H1 (cell line): ENCODE data around the gene MPV17L2. TPM values are rescaled to one million over a fixed set of nuclear protein-coding genes. Genes with fewer than 3 reads are reported as not detected.

Source experiments
- CTCF ChIA-PET: fragments of 300-600 bp; sonication (Branson Sonifier 250); formaldehyde crosslinking; loops from one replicate; lab custom pipeline; 2021; ENCODE audit not compliant: partially characterized antibody; lab: Charles Lee
- POLR2A ChIA-PET: fragments of 300-600 bp; sonication (Branson Sonifier 250); formaldehyde crosslinking; loops from one replicate; lab custom pipeline; 2021; ENCODE audit warnings: inconsistent platforms; ENCODE audit not compliant: partially characterized antibody; lab: Charles Lee
- DNase-seq, 2 experiments: peaks; one replicate each; pipeline versions ENCODE4 v3.0.0 to v3.0.0-alpha.2; 2010 to 2022; ENCODE audit warnings: low spot score in 2 of 2, low read depth in 1 of 2, mixed read lengths in 1 of 2
- FAIRE-seq: peaks from 2 replicates; lab custom pipeline; 2011; peaks lifted over from hg19 to GRCh38; lab: Jason Lieb, UNC
- H2AFZ ChIP-seq: 2 replicates; pipeline ENCODE4 v1.8.1; 2012; ENCODE audit warnings: low read length, inconsistent platforms
- H2AK5ac ChIP-seq: 2 replicates; pipeline ENCODE4 v1.6.1; 2013; ENCODE audit warnings: low read depth, low read length
- H2BK120ac ChIP-seq: replicated peaks from 2 replicates; pipeline ENCODE3; 2013; ENCODE audit warnings: low read depth, low read length, inconsistent platforms
- H2BK12ac ChIP-seq: 2 replicates; pipeline ENCODE4 v1.6.1; 2013; ENCODE audit warnings: low read depth, low read length
- H2BK15ac ChIP-seq: 2 replicates; pipeline ENCODE4 v1.6.1; 2013; ENCODE audit warnings: low read length
- H2BK20ac ChIP-seq: 2 replicates; pipeline ENCODE4 v1.6.1; 2013; ENCODE audit warnings: low read length
- H2BK5ac ChIP-seq: 2 replicates; pipeline ENCODE4 v1.6.1; 2013; ENCODE audit warnings: low read depth, low read length
- H3K14ac ChIP-seq: 2 replicates; pipeline ENCODE4 v1.6.1; 2013; ENCODE audit warnings: inconsistent platforms; ENCODE audit not compliant: insufficient read length
- H3K18ac ChIP-seq: 2 replicates; pipeline ENCODE4 v1.6.1; 2013; ENCODE audit warnings: low read length; ENCODE audit errors: extremely low read depth
- H3K23ac ChIP-seq: 2 replicates; pipeline ENCODE4 v1.6.1; 2013; ENCODE audit warnings: inconsistent platforms; ENCODE audit not compliant: insufficient read length
- H3K23me2 ChIP-seq: 2 replicates; pipeline ENCODE4 v1.6.1; 2013; ENCODE audit warnings: low read depth, low read length
- H3K27ac ChIP-seq: 2 replicates; pipeline ENCODE4 v1.6.1; 2011; ENCODE audit warnings: low read depth, low read length, inconsistent platforms
- H3K27me3 ChIP-seq, 4 experiments: replicated peaks in 1 of 4; 1 replicate in 1 of 4; 2 replicates in 3 of 4; pipeline versions ENCODE4 v1.6.1 to v1.8.1; 2011 to 2013; ENCODE audit warnings: low read length in 3 of 4, mild to moderate bottlenecking in 3 of 4, inconsistent platforms in 2 of 4, mixed read lengths in 2 of 4, moderate library complexity in 1 of 4; ENCODE audit not compliant: control insufficient read depth in 3 of 4, insufficient read depth in 3 of 4; ENCODE audit errors: extremely low read depth in 1 of 4
- H3K36me3 ChIP-seq, 4 experiments: 2 replicates each; pipeline versions ENCODE4 v1.6.1 to v1.8.1; 2011 to 2013; ENCODE audit warnings: mild to moderate bottlenecking in 4 of 4, low read length in 3 of 4, moderate library complexity in 2 of 4, control low read depth in 1 of 4, inconsistent platforms in 1 of 4; ENCODE audit not compliant: insufficient read depth in 4 of 4, control insufficient read depth in 2 of 4
- H3K4ac ChIP-seq: replicated peaks from 2 replicates; pipeline ENCODE3; 2013; ENCODE audit warnings: low read length, low read depth, mixed read lengths, inconsistent platforms; ENCODE audit not compliant: insufficient read length
- H3K4me1 ChIP-seq, 4 experiments: replicated peaks in 1 of 4; 1 replicate in 1 of 4; 2 replicates in 3 of 4; pipeline versions ENCODE4 v1.6.1 to v1.8.1; 2011 to 2013; ENCODE audit warnings: low read length in 3 of 4, inconsistent platforms in 2 of 4, mixed read lengths in 1 of 4; ENCODE audit not compliant: insufficient read depth in 4 of 4, control insufficient read depth in 3 of 4
- H3K4me2 ChIP-seq, 2 experiments: 2 replicates each; pipeline versions ENCODE4 v1.6.1 to v1.8.1; 2011 to 2013; ENCODE audit warnings: low read depth in 2 of 2, low read length in 2 of 2, control low read depth in 1 of 2, inconsistent platforms in 1 of 2, mild to moderate bottlenecking in 1 of 2; ENCODE audit not compliant: insufficient read depth in 1 of 2
- H3K4me3 ChIP-seq, 4 experiments: fragments of 200-600, 300-600 bp in 1 of 4; sonication (generic), shearing (Covaris generic), sonication (Bioruptor Twin) in 1 of 4; 2 replicates each; pipeline versions ENCODE4 v1.5.1 to v1.8.1; 2011 to 2016; ENCODE audit warnings: low read length in 4 of 4, low read depth in 3 of 4, control low read depth in 2 of 4, inconsistent platforms in 2 of 4, mild to moderate bottlenecking in 2 of 4, mixed read lengths in 1 of 4, moderate library complexity in 1 of 4; ENCODE audit not compliant: insufficient read depth in 2 of 4; ENCODE audit errors: extremely low read depth in 1 of 4
- H3K56ac ChIP-seq: replicated peaks from 2 replicates; pipeline ENCODE3; 2013; ENCODE audit warnings: low read depth, mild to moderate bottlenecking, mixed read lengths, low read length, inconsistent platforms; ENCODE audit not compliant: insufficient read length
- H3K79me1 ChIP-seq: 2 replicates; pipeline ENCODE4 v1.6.1; 2013; ENCODE audit warnings: low read depth, low read length, control low read depth
- H3K79me2 ChIP-seq, 2 experiments: 2 replicates each; pipeline versions ENCODE4 v1.6.1 to v1.8.1; 2012 to 2013; ENCODE audit warnings: low read length in 2 of 2, mild to moderate bottlenecking in 2 of 2, inconsistent platforms in 1 of 2; ENCODE audit not compliant: insufficient read depth in 2 of 2, control insufficient read depth in 1 of 2
- H3K9ac ChIP-seq, 4 experiments: replicated peaks in 1 of 4; 1 replicate in 1 of 4; 2 replicates in 3 of 4; pipeline versions ENCODE4 v1.6.1 to v1.8.1; 2011 to 2013; ENCODE audit warnings: low read depth in 3 of 4, low read length in 3 of 4, control low read depth in 2 of 4, mild to moderate bottlenecking in 2 of 4, moderate library complexity in 2 of 4, inconsistent platforms in 1 of 4; ENCODE audit errors: extremely low read depth in 1 of 4
- H3K9me3 ChIP-seq, 2 experiments: 2 replicates each; pipeline versions ENCODE4 v1.6.1 to v1.8.1; 2012 to 2013; ENCODE audit warnings: mild to moderate bottlenecking in 2 of 2, moderate library complexity in 2 of 2, control low read depth in 1 of 2, inconsistent platforms in 1 of 2, low read depth in 1 of 2, low read length in 1 of 2, mixed read lengths in 1 of 2; ENCODE audit not compliant: insufficient read depth in 2 of 2
- H4K20me1 ChIP-seq, 2 experiments: replicated peaks in 1 of 2; 2 replicates each; pipeline versions ENCODE3 to v1.8.1; 2011 to 2013; ENCODE audit warnings: inconsistent platforms in 2 of 2, low read length in 2 of 2, mild to moderate bottlenecking in 1 of 2; ENCODE audit not compliant: insufficient read depth in 2 of 2, control insufficient read depth in 1 of 2
- H4K5ac ChIP-seq: 2 replicates; pipeline ENCODE4 v1.6.1; 2013; ENCODE audit warnings: low read length, low read depth, mixed read lengths, inconsistent platforms; ENCODE audit not compliant: insufficient read length
- H4K8ac ChIP-seq: 2 replicates; pipeline ENCODE4 v1.8.0; 2013; ENCODE audit warnings: mild to moderate bottlenecking, moderate library complexity, low read length, inconsistent platforms; ENCODE audit not compliant: insufficient read depth; ENCODE audit errors: extremely low read depth
- H4K91ac ChIP-seq: replicated peaks from 2 replicates; pipeline ENCODE3; 2013; ENCODE audit warnings: low read length, mixed read lengths, inconsistent platforms; ENCODE audit not compliant: insufficient read length
- ASH2L ChIP-seq: fragments of 200-600, 300-600 bp; sonication (generic); IDR thresholded peaks from one replicate; pipeline ENCODE4 v1.7.1; 2017; ENCODE audit warnings: low read length
- E2F6 ChIP-seq: IDR thresholded peaks from 2 replicates; pipeline ENCODE4 v1.6.1; 2012; ENCODE audit warnings: inconsistent platforms
- EP300 ChIP-seq, 2 experiments: IDR thresholded peaks; 1 replicate in 1 of 2; 2 replicates in 1 of 2; pipeline ENCODE4 v1.6.1; 2011 to 2012; ENCODE audit warnings: low read depth in 2 of 2, low read length in 2 of 2, mild to moderate bottlenecking in 2 of 2, borderline replicate concordance in 1 of 2, inconsistent platforms in 1 of 2, moderate library complexity in 1 of 2
- HDAC6 ChIP-seq: IDR thresholded peaks from one replicate; pipeline ENCODE4 v1.7.1; 2012; ENCODE audit warnings: low read depth, mild to moderate bottlenecking, inconsistent platforms, low read length, moderate library complexity
- JUND ChIP-seq: IDR thresholded peaks from 2 replicates; pipeline ENCODE4 v1.6.1; 2011; ENCODE audit warnings: mild to moderate bottlenecking, improper control_type of control experiment, low read length
- KDM4A ChIP-seq: IDR thresholded peaks from one replicate; pipeline ENCODE4 v1.7.1; 2012; ENCODE audit warnings: low read depth, mild to moderate bottlenecking, moderate library complexity, low read length, inconsistent platforms; ENCODE audit not compliant: severe bottlenecking
- POLR2A ChIP-seq, 2 experiments: IDR thresholded peaks; 1 replicate in 1 of 2; 2 replicates in 1 of 2; pipeline ENCODE4 v1.6.1; 2011; ENCODE audit warnings: low read depth in 2 of 2, low read length in 2 of 2, mild to moderate bottlenecking in 2 of 2; ENCODE audit errors: control extremely low read depth in 1 of 2
- RFX5 ChIP-seq: IDR thresholded peaks from 2 replicates; pipeline ENCODE4 v1.6.1; 2011; ENCODE audit warnings: low read depth, low read length, improper control_type of control experiment, borderline replicate concordance
- RXRA ChIP-seq: IDR thresholded peaks from 2 replicates; pipeline ENCODE4 v1.6.1; 2011; ENCODE audit warnings: low read depth, mild to moderate bottlenecking, low read length, moderate library complexity; ENCODE audit not compliant: insufficient read depth
- SIX5 ChIP-seq: IDR thresholded peaks from 2 replicates; pipeline ENCODE4 v1.6.1; 2011; ENCODE audit warnings: mild to moderate bottlenecking, low read depth, low read length
- SRF ChIP-seq: IDR thresholded peaks from 2 replicates; pipeline ENCODE4 v1.6.1; 2011; ENCODE audit warnings: mild to moderate bottlenecking, low read depth, low read length, moderate library complexity
- TAF7 ChIP-seq: optimal IDR thresholded peaks from 2 replicates; pipeline ENCODE3; 2011; ENCODE audit warnings: low read depth, mild to moderate bottlenecking, inconsistent platforms, low read length, moderate library complexity, borderline replicate concordance
- WGBS, 2 experiments: shearing (Covaris generic) in 1 of 2; methylation state at CpG; one replicate each; pipeline versions ENCODE4 v1.1.6 to v1.1.7; 2013 to 2015; ENCODE audit warnings: low lambda C conversion rate in 2 of 2, mixed read lengths in 2 of 2, inconsistent platforms in 1 of 2, low coverage in 1 of 2, missing lambda C conversion rate in 1 of 2; ENCODE audit not compliant: insufficient replicate concordance in 2 of 2, insufficient coverage in 1 of 2, insufficient read length in 1 of 2; ENCODE audit errors: extremely low coverage in 1 of 2, missing lambda C conversion rate in 1 of 2; 5-methylcytosine and 5-hydroxymethylcytosine counted together
- polyA plus RNA-seq, 7 experiments: library from polyadenylated mRNA; depleted of rRNA in 3 of 7; stranded (reverse) in 5 of 7; unstranded in 2 of 7; fragments of >200 nt in 5 of 7; fragments of 200-250 nt in 2 of 7; gene quantifications; 1 replicate in 5 of 7; 2 replicates in 1 of 7; 4 replicates in 1 of 7; pipeline versions ENCODE4 v1.2.1 to v1.2.3, GENCODE V29; 2011 to 2013; ENCODE audit warnings: missing spikeins in 2 of 7, mixed read lengths in 2 of 7
- total RNA-seq: library from RNA; stranded (reverse); fragmentation: NEBNext Ultra II Directional; extraction: Animal tissue kit (Norgen Biotek cat#: 25700); gene quantifications from 2 replicates; pipeline ENCODE4 v1.2.1, GENCODE V29; 2021

The MPV17L2 gene
- total and polyA plus RNA-seq, 2 of the 8 experiments (the other 6 are each of a cell fraction or from before 2014, with no cell fraction given), result 24.2 to 82.6 TPM

DNA sequence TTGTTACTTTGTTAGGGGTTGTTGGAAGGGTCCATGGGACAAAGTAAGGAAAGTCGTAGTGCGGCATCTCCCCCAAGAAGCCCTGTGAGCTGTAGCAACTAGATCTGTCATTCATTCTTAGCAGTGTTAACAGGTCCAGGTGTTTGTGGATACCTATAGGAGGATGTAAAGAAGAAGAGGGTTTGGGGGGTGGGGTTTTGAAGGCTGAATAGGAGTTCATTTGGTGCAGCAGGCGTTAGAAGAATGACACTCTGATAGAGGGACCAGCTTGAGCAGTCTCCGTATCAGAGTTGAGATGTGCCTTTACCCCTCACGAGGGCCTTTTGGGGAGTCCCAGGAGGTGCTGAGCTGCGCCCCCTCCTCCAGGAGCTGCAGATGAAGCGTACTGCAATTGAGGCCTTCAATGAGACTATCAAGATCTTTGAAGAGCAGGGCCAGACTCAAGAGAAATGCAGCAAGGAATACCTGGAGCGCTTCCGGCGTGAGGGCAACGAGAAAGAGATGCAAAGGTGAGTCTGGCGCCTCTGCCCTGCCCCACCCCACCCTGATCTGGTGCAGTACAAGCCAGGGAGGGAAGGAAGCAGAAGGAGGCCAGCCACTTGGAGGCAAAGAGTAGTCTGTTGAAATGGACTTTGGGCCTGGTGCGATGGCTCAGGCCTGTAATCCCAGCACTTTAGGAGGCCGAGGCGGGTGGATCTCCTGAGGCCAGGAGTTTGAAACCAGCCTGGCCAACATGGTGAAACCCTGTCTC lies 27.0 kb upstream of the MPV17L2 start:
- no peaks in the 10 kb centered on the region for H3K27me3 ChIP-seq
- H3K4ac ChIP-seq, result no peak overlapping the region
- 96% methylated on average over 14 of the region's 15 CpGs; no CpG with 5 or more reads in 1 of the 2 experiments for WGBS, 2 experiments
- H3K36me3 ChIP-seq, result peaks cover 9 to 38% (median 24%) of the 10 kb centered on the region in 4 experiments; a peak in 7 of 8 replicates
- no peak overlapping the region for H3K9ac ChIP-seq
- no peaks in the 10 kb centered on the region for H3K79me1 ChIP-seq
- H4K20me1 ChIP-seq, result peaks cover 0 to 7% of the 10 kb centered on the region in 2 experiments
- no peak overlapping the region for H3K18ac ChIP-seq
- H2BK15ac ChIP-seq, result no peak overlapping the region
- H4K8ac ChIP-seq, result no peak overlapping the region; the same call in 1 of the 2 replicates
- H4K5ac ChIP-seq, result no peak overlapping the region
- ChIA-PET POLR2A (interaction anchor here (0.6 to 1.4 kb wide), 2 partner anchors 11 to 26 kb away, joined by 3 to 4 read pairs; no protein-coding TSS in a partner anchor), CTCF (interaction anchor here (1.0 to 2.6 kb wide), 7 partner anchors 11 to 107 kb away, joined by 3 to 15 read pairs (median 5); no protein-coding TSS in a partner anchor)
- no peaks in the 10 kb centered on the region for H3K9me3 ChIP-seq
- H3K27ac ChIP-seq, result no peak overlapping the region
- H2BK120ac ChIP-seq, result no peak overlapping the region
- H3K56ac ChIP-seq, result no peak overlapping the region
- no peak overlapping the region for H2BK5ac ChIP-seq
- H3K79me2 ChIP-seq, result no peaks in the 10 kb centered on the region
- H3K4me2 ChIP-seq, result no peak overlapping the region
- DNase-seq (no peak), FAIRE-seq (no peak)
- no peak overlapping the region for H3K14ac ChIP-seq
- no peak overlapping the region for H2BK20ac ChIP-seq
- H2BK12ac ChIP-seq, result no peak overlapping the region
- H3K23me2 ChIP-seq, result peaks cover under 1% of the 10 kb centered on the region; the same call in 1 of the 2 replicates
- H3K23ac ChIP-seq, result no peak overlapping the region
- H2AK5ac ChIP-seq, result no peak overlapping the region
- no peak overlapping the region for H3K4me3 ChIP-seq
- peaks cover 0 to 3% (median 3%) of the 10 kb centered on the region in 4 experiments; a peak in 5 of 7 replicates for H3K4me1 ChIP-seq
- no peak overlapping the region for H2AFZ ChIP-seq
- no peak overlapping the region for H4K91ac ChIP-seq
- no peak for TF ChIP-seq RFX5
- no peak for TF ChIP-seq SRF
- TF ChIP-seq POLR2A (IDR thresholded peaks at IDR 0.05; ENCODE audit: control extremely low read depth in 1 of 2, low read depth in 2 of 2, low read length in 2 of 2), result no peak
- no peak for TF ChIP-seq HDAC6
- no peak for TF ChIP-seq RXRA
- TF ChIP-seq JUND, result no peak
- TF ChIP-seq ASH2L, result no peak
- no peak for TF ChIP-seq SIX5
- no peak for TF ChIP-seq E2F6
- TF ChIP-seq TAF7, result no peak
- TF ChIP-seq EP300 (IDR thresholded peaks at IDR 0.05; ENCODE audit: borderline replicate concordance in 1 of 2, low read depth in 2 of 2, low read length in 2 of 2), result no peak
- no peak for TF ChIP-seq KDM4A
